HG02852 (cell line): ENCODE measurements around the gene PRDX2.

Experiments used
- ATAC-seq: cut with Tn5 transposase; IDR thresholded peaks from one replicate; pipeline ENCODE4 v1.9.1; 2021; ENCODE audit warnings: mild to moderate bottlenecking, moderate library complexity; ENCODE audit not compliant: unreplicated experiment

Gene PRDX2

DNA sequence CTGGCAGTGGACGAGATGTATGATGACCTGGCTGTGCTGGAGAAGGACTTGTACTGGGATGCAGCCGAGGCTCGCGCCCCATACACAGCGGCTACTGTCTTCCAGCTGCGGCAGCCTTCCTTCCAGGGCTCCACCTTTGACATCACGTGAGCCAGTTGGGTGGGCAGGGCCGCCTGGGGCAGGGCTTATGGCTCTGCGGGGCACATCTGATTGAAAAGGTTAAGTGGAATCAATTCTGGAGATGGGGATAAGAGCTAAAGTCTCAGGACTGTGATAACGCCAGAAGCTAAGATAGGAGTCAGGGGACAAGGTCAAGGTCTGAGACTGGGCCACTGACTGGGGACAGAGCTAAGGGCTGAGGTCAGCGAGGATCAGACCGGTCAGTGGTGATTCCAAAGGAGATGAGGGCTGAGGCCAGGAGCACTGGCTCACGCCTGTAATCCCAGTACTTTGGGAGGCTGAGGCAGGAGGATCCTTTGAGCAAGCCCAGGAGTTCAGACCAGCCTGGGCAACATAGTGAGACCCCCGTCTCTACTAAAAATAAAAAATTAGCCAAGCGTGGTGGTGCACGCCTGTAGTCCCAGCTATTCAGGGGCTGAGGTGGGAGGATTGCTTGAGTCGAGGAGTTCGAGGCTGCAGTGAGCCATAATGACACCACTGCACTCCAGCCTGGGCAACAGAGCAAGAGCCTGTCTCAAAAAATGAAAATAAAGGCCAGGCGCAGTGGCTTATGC, 45.3 kb downstream of the PRDX2 start:
- ATAC-seq: no peak

- ATAC-seq: no peak
Observed at GRCh38 chr19:12754465-12755196, 47.0 kb downstream of the PRDX2 start.

- ATAC-seq: no peak
Observed at GRCh38 chr19:12752056-12752781, 49.4 kb downstream of the PRDX2 start.

DNA sequence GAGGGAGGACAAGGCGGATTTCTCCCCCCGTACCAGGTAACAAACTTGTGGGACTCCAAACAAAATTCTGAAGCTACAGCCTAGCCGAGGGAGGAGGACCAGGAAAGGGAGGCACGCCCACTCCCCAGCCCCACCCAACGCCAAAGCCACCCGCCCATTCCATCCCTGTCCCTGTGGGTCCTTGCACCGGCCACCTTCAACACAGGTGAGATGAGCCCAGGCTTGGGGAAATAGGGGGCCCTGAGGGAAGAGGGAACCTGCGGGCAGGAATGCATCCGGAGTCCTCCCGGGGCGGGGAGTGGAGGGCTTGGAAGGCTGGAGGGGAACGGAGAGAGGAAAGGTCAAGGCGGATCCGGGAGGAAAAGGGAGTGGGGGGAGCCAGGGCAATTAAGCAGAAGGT, 50.0 kb downstream of the PRDX2 start, which contains the start of gene BEST2:
Gene BEST2 (plus strand): TSS at position 157 of the 400 bp plus-strand sequence. CDS start 802 bp downstream, outside the sequence.
- ATAC-seq: no peak

GRCh38 chr19:12750851-12751250, 50.7 kb downstream of the PRDX2 start:
- no peak for ATAC-seq

DNA sequence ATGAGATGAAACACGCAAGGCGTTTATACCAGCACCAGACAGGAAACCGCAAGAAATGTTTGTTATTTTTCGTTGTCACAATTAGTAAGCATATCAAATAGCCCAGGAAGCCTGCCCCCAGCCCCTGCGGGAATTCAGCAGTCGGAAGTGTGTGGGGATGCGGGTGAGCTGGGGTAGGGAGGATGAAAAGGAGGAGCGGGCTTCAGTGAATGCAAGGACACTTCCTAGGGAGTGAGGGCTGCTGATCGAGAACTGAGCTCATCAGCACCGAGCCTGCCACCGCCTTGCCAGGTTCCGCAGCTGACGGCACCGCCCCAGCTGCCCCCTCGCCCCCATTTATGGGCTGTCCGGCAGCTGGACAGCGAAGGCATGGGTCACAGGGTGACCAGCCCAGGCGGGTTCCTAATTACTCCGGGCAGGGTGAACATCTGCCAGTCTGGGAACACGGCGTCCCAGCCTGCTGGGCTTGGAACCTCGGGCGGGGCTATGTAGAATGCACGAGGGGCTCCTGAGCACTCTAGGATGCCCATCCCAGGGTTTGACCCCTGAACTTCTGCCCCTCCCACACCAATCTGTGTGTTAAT, 51.6 kb downstream of the PRDX2 start:
- no peak for ATAC-seq

GRCh38 chr19:12748489-12748888, 53.1 kb downstream of the PRDX2 start:
- ATAC-seq: no peak
